PC-3 (cell line): ENCODE data around the gene HELQ.

Source experiments
- EZH2 ChIP-seq: fragments of 300-600 bp; sonication (generic); IDR thresholded peaks from one replicate; pipeline ENCODE4 v1.6.1; 2017; ENCODE audit warnings: antibody characterized with exemption, mild to moderate bottlenecking, low read length; ENCODE audit not compliant: unreplicated experiment
- EZH2phosphoT487 ChIP-seq: fragments of 300-600 bp; sonication (generic); IDR thresholded peaks from 2 replicates; pipeline ENCODE4 v1.6.1; 2018; ENCODE audit warnings: mild to moderate bottlenecking, antibody characterized with exemption, low read length, borderline replicate concordance
- TF ChIP-seq, protein P1 (sequence below): fragments of 300-600 bp; sonication (generic); conservative IDR thresholded peaks from 2 replicates; pipeline ENCODE4 v1.5.1; 2017; ENCODE audit warnings: antibody characterized with exemption, low read depth, mild to moderate bottlenecking, low read length

DNA sequence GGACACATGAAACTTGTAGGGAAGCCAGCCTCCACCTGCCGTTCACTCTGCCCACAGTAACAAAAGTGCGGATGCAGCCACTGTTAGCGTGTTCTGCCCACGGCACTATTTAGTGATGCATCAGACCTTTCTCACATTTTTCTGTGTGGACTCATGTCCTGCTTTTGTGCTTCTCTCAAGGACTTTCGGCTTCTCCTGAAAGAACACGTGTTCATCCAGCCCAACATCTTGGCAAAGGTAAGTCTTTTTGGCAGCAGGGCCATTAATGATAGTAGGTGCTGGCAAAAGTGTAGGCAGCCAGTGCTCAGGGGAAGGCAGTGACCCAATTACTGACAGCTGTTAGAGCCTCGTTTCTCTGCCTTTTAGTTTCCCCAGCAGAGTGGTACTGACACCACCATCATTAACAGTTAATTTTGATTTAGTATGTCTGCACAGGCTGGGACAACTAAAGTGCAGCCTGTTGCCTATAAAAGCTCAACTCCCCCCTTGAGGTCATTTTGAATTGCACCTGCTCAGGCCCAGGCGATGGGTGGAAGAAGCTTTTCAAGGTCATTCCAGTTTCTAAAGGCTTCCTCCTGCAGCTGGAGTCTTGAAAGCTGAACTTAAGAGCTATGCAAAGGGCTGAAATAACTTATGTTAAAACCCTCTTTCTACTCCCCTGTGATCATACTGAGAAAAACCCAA is 66.4 kb downstream of the HELQ start:
- no peak for TF ChIP-seq EZH2
- TF ChIP-seq, protein P1, sequence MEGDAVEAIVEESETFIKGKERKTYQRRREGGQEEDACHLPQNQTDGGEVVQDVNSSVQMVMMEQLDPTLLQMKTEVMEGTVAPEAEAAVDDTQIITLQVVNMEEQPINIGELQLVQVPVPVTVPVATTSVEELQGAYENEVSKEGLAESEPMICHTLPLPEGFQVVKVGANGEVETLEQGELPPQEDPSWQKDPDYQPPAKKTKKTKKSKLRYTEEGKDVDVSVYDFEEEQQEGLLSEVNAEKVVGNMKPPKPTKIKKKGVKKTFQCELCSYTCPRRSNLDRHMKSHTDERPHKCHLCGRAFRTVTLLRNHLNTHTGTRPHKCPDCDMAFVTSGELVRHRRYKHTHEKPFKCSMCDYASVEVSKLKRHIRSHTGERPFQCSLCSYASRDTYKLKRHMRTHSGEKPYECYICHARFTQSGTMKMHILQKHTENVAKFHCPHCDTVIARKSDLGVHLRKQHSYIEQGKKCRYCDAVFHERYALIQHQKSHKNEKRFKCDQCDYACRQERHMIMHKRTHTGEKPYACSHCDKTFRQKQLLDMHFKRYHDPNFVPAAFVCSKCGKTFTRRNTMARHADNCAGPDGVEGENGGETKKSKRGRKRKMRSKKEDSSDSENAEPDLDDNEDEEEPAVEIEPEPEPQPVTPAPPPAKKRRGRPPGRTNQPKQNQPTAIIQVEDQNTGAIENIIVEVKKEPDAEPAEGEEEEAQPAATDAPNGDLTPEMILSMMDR, result no peak
- no peak for TF ChIP-seq EZH2phosphoT487
